Stimulated activated memory B cell treated with anti-CD40 and anti-IgM and Interleukin-4, amounts not matched to agents 10 μg/mL and 1 μg/mL and 100 μg/mL, for 72 hours (primary cell): ENCODE measurements around the gene FHOD3.

Experiments
- ATAC-seq: fragments of 150-1000 bp; cut with Tn5 transposase; 2 replicates; pipeline ENCODE4 v1.10.0; 2021
- H3K27ac Mint-ChIP-seq: one replicate; pipeline ENCODE4 v1.8.0; 2022; ENCODE audit warnings: mild to moderate bottlenecking, mixed read lengths
- H3K27me3 Mint-ChIP-seq: one replicate; pipeline ENCODE4 v1.8.0; 2022; ENCODE audit warnings: mixed read lengths
- H3K36me3 Mint-ChIP-seq: one replicate; pipeline ENCODE4 v1.8.0; 2022; ENCODE audit warnings: mixed read lengths
- H3K4me1 Mint-ChIP-seq: one replicate; pipeline ENCODE4 v1.8.0; 2022; ENCODE audit warnings: mixed read lengths
- H3K4me3 Mint-ChIP-seq: one replicate; pipeline ENCODE4 v1.8.0; 2022; ENCODE audit warnings: mild to moderate bottlenecking, moderate library complexity, mixed read lengths
- H3K9me3 Mint-ChIP-seq: one replicate; pipeline ENCODE4 v1.8.0; 2022; ENCODE audit warnings: mixed read lengths

FHOD3 gene

DNA sequence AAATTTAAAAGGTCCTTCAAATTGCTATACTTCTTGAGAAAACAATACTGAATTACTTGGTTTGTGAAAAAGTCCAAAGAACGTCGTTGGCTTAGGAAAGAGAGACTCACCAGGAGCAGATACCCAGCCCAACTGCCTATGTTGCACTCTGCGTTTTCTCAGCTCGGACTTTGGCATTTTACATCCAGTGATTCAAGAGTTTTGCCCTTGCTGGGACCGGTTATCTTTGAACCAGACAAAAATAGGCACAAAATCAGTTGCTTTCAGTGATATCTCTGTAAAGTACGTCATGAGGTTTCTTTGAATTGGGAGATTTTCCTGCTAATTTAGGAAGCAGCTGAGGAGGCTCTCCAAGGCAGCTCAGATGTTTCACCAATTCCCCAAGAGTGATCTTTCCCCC lies 29.3 kb downstream of the FHOD3 start:
- peaks cover 63% of the 10 kb centered on the region for H3K27me3 Mint-ChIP-seq

DNA sequence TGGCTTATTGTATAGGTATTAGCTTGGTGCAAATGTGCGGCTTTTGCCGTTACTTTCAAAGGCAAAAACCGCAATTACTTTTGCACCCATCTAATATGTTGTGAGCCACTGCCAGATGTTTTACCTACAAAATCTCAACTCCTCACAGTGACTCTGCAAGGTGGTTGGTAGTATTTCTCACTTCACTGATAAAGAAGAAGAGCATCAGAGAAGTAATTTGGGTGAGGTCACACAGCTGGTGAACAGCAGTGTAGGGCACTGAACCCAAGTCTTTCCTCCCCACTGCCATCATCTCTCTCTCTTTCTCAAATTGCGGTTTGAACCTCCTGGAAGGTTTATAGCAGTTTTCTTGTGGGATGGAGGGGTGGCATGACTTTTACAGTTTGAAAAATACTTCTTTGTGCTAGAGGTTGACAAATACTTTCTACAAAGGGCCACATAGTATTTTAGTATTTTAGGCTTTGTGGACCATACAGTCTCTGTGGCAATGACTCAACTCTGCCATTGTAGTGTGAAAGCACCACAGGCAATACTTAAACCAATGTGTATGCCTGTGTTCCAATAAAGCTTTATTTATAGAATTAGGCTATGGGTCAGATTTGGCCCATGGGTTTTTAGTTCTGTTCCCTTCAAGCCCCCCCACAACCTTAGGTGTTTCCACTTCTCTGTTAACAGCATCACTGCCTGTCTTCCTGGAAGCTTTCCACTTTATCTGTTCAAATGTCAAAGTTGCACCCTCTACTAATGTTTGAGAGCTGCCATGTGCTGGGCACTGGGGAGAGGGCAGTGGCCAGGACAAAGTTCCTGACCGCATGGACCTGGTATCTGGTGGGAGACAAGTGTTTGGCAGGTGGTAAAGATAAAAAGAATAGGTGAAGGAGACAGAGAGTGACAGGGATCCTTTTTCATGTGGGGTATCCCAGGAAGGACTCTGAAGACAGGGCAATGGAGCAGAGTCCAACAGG lies 30.1 kb downstream of the FHOD3 start:
- no peaks in the 10 kb centered on the region for H3K4me1 Mint-ChIP-seq
- no peak for ATAC-seq
- H3K27me3 Mint-ChIP-seq = peaks cover 56% of the 10 kb centered on the region
- no peaks in the 10 kb centered on the region for H3K9me3 Mint-ChIP-seq
- H3K36me3 Mint-ChIP-seq = no peaks in the 10 kb centered on the region
- H3K27ac Mint-ChIP-seq = no peak overlapping the region
- H3K4me3 Mint-ChIP-seq = no peak overlapping the region

More for the DNA sequence above, 29.3 kb downstream of the FHOD3 start:
- H3K27ac Mint-ChIP-seq = no peak overlapping the region
- no peak for ATAC-seq
- no peaks in the 10 kb centered on the region for H3K9me3 Mint-ChIP-seq
- H3K36me3 Mint-ChIP-seq = no peaks in the 10 kb centered on the region
- no peak overlapping the region for H3K4me3 Mint-ChIP-seq
- H3K4me1 Mint-ChIP-seq = no peaks in the 10 kb centered on the region

DNA sequence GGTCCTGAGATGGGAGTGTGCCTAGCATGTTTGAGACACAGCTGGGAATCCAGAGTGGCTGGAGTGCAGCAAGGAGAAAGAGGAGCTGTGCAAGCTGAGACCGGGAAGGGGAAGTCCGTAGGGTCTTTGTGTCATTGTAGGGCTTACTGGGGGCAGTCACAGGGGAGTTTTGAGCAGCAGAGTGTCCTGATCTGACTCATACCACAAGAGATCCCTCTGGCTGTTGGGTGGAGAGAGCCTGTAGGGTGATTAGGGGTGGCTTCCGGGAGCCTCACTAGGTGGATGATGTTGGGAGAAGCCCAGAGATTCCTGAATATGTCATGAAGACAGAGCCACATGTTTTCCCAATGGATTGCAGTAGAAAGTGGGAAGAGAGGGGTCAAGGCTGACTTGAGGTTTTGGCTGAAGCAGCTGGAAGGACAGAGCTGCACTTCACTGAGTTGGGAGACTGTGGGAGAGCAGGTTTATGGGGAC lies 30.9 kb downstream of the FHOD3 start:
- Mint-ChIP-seq H3K4me1 (no peaks in the 10 kb centered on the region), H3K4me3 (no peak overlapping the region), H3K36me3 (no peaks in the 10 kb centered on the region), H3K27me3 (peaks cover 48% of the 10 kb centered on the region), H3K27ac (no peak overlapping the region), H3K9me3 (no peaks in the 10 kb centered on the region)
- no peak for ATAC-seq

DNA sequence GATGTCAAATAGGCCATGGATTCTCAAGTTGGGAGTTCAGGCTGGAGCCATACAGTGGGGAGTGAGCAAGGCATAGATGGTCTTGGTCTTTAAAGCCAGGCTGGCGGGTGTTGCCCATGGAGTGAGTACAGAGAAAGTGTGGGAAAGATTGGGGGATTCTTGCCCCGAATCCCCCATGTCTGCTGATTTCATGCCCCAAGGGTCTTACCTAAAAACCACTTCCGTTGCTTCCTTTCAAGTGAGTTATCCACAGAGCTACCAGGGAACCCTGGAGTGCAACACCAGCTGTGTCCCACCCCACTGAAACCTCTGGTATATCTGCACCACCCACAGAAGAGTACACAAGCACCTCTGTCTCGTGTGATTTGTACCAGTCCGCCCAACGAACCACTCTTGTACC lies 31.4 kb downstream of the FHOD3 start:
- Mint-ChIP-seq H3K27me3 (peaks cover 43% of the 10 kb centered on the region), H3K4me3 (no peak overlapping the region), H3K4me1 (no peaks in the 10 kb centered on the region), H3K27ac (no peak overlapping the region), H3K9me3 (no peaks in the 10 kb centered on the region), H3K36me3 (no peaks in the 10 kb centered on the region)
- no peak for ATAC-seq

DNA sequence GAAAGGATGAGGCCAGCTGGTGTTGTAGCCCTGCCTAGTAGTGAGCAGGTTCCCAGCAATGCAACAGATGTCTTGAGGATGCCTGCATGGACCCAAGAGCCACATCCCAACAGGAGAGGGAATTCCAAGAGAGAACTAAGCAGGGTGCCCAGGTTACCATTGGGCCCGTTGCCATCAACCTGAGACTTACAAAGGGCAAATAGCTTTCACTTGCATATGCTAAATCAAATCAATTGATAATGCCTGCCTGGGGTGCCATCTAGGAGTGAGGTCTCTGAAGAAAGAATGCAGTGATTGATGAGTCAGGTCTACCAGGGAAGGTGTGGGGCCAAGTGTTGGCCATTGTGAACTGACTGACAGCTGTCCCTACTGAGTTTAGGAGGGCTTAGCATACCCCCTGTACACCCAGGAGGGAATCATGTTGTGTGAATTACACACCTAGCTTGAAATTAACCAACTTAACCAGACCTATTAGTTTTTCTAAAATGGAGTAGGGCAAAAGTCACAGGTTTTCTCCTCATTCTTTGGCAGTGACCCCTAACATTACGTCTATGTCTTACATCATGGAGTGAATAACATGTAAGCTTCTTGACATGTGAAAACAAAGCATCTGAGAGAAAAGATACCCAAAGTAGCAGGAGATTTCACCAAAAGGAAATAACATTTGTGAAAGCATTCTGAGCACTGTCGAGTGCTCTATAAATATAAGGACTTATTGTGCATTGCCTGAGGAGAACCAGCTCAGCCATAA lies 32.3 kb downstream of the FHOD3 start:
- Mint-ChIP-seq H3K4me3 (no peak overlapping the region), H3K36me3 (no peaks in the 10 kb centered on the region), H3K4me1 (no peaks in the 10 kb centered on the region), H3K9me3 (no peaks in the 10 kb centered on the region), H3K27me3 (peaks cover 41% of the 10 kb centered on the region), H3K27ac (no peak overlapping the region)
- no peak for ATAC-seq

DNA sequence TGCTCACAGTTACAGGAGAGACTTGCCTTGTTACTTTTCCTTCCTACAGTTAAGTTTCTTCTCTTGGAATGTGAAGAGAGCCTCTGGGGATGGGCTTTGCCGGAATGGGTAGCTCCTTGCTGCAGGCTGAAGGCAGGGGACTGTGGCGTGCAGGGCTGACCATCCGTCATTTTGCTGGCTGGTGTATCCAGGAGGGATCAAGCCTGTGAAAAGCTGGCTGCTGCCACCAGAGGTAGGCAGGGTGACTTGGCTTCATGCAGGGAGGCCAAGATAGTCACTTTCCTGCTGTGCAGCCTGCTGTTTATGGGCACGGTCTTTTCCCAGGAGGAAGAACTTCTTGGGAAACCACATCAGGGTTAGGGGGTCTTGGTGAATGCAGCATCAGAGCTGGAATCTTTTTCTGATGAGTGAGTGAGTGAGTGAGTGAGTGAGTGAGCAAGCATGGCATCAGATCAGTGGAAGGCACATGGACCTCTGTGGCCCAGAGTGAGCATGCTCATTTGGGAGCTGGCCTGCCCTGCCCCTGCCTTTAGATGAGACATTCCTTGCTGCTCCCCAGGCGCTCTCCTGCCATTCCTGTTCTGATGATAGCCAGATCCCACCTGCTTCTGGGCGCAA lies 33.0 kb downstream of the FHOD3 start:
- Mint-ChIP-seq H3K9me3 (no peaks in the 10 kb centered on the region), H3K36me3 (no peaks in the 10 kb centered on the region), H3K4me3 (no peak overlapping the region), H3K27me3 (peaks cover 41% of the 10 kb centered on the region), H3K4me1 (no peaks in the 10 kb centered on the region), H3K27ac (no peak overlapping the region)
- ATAC-seq = no peak

DNA sequence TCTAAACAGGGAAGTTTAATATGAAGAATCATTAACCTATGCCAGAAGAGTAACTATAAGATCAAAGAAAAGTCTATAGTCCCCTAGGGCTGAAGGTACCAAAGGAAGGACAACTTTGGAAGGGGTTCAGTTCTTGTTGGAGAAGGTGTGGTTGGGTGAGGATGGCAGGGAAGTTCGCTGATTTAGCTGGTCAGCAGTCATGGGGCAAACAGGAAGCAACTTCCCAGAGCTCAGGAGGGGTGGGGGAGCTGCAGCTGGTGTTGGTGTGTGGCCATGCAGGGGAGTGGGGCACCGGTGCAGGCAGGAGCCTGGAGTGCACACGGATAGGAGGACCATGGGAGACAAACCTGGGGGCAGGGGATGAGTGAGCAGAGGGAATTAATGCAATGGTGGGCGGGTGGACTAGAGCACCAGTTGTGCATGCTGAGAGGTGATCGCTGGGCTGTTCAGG lies 34.0 kb downstream of the FHOD3 start:
- Mint-ChIP-seq H3K27me3 (peaks cover 41% of the 10 kb centered on the region), H3K27ac (no peak overlapping the region), H3K36me3 (no peaks in the 10 kb centered on the region), H3K4me3 (no peak overlapping the region), H3K9me3 (no peaks in the 10 kb centered on the region), H3K4me1 (no peaks in the 10 kb centered on the region)
- no peak for ATAC-seq

DNA sequence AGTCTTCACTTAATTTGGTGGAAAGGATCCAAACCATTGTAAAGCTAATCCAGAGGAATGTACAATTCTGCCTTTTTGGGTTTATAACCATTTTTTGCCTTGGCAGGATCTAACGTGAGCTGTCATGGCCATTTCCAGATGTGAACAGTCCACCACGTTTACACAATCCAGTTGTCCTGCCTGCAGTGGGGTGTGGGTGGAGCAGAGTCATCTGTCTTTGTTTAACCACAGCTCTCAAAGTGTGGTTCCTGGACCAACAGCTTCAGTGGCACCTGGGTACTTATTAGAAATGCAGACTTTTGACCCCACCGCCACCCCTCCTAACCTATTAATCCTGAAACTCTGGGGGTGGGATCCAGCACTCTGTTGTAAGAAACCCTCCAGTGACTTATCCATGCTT lies 35.9 kb downstream of the FHOD3 start:
- Mint-ChIP-seq H3K4me3 (no peak overlapping the region), H3K27ac (no peak overlapping the region), H3K9me3 (no peaks in the 10 kb centered on the region), H3K27me3 (peaks cover 32% of the 10 kb centered on the region), H3K36me3 (no peaks in the 10 kb centered on the region), H3K4me1 (no peaks in the 10 kb centered on the region)
- ATAC-seq = no peak

DNA sequence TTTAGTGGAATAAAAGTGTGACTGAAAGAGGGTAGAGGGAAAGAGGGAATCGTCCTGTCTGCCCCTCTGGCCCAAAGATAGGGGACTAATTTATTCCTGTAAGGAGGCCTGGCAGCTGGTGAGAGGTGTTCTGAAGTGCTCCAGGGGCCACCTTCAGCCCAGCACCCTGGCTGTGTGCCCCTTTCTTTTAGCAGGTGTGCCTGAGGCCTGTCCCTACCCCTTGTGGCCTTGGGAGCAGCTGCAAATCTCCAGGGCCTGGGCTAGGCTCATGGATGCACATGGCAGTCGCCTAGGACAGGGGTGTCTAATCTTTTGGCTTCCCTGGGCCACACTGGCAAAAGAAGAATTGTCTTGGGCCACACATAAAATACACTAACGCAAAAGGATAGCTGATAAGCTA lies 37.3 kb downstream of the FHOD3 start:
- Mint-ChIP-seq H3K27me3 (peaks cover 18% of the 10 kb centered on the region), H3K27ac (no peak overlapping the region), H3K9me3 (no peaks in the 10 kb centered on the region), H3K4me3 (no peak overlapping the region), H3K36me3 (no peaks in the 10 kb centered on the region), H3K4me1 (no peaks in the 10 kb centered on the region)
- ATAC-seq = no peak

DNA sequence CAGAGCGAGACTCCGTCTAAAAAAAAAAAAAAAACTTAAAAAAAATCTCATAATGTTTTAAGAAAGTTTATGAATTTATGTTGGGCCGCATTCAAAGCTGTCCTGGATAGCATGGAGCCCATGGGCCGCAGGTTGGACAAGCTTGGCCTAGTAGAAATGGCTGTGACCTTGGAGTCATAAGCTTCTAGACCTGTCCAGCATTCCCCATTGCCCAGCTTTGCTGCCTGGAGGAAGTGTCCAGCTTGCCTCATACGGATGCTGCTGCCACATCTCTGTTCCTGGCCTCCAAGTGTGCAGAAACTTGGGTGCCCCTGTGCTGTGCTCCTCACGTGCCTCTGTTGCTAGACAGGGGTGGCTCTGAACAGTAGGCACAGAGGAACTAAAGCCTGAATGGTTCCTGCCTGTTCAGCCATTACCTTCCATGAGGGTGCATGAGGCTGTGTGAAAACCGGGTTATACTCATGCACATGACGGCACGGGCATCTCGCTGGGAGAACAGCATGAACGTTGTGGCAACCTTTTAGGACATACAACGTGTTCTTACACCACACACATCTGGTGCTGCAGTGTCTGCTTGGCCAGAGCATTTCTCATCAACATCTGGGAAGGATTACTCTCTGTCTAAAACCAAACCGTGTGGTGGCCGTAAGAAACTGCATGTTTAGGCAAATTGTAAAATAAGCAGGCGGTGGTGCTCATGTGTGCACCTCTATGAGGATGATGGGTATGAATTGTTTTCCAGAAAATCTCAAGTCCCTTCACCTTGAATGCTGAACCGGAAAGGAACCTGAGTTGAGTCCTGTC lies 38.2 kb downstream of the FHOD3 start:
- H3K4me1 Mint-ChIP-seq = no peaks in the 10 kb centered on the region
- ATAC-seq = no peak
- H3K9me3 Mint-ChIP-seq = no peaks in the 10 kb centered on the region
- peaks cover 15% of the 10 kb centered on the region for H3K27me3 Mint-ChIP-seq
- H3K27ac Mint-ChIP-seq = no peak overlapping the region
- H3K36me3 Mint-ChIP-seq = no peaks in the 10 kb centered on the region
- no peak overlapping the region for H3K4me3 Mint-ChIP-seq

DNA sequence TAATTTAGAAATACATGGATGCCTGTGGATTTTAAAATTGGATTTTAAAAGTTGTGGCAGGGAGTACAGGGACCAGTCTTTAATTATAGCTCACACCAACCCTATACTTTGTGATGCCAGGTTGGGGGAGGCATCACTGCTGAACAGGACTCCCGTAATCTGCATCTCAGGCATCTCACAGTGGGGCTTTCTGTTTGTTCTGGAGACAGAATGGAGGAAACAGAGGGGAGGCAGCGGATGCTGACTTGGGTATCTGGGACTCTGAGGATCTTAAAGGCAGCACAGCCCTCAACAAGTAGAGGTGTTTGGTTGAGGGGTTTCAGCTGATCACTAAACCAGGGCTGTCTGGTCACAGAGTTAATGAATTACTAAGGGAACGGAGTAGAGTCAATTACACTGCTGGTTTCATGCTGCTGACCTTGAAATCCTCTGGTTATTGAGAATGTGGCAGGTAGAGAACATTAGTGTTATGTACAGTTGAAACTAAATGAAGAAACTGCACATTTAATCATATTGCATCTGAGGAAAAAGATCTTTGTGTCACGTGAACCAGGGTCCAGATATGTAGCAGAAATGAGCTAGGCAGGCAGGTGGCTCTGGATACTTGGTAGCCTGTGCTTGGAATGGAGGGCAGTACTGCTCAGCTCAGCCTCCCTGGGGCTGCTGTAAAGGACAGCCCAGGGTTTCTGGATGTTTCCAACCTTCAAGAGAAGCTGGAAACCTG lies 40.3 kb downstream of the FHOD3 start:
- H3K27ac Mint-ChIP-seq = no peak overlapping the region
- peaks cover 12% of the 10 kb centered on the region for H3K27me3 Mint-ChIP-seq
- peaks cover 7% of the 10 kb centered on the region for H3K9me3 Mint-ChIP-seq
- H3K4me1 Mint-ChIP-seq = no peaks in the 10 kb centered on the region
- no peak for ATAC-seq
- no peaks in the 10 kb centered on the region for H3K36me3 Mint-ChIP-seq
- H3K4me3 Mint-ChIP-seq = no peak overlapping the region

DNA sequence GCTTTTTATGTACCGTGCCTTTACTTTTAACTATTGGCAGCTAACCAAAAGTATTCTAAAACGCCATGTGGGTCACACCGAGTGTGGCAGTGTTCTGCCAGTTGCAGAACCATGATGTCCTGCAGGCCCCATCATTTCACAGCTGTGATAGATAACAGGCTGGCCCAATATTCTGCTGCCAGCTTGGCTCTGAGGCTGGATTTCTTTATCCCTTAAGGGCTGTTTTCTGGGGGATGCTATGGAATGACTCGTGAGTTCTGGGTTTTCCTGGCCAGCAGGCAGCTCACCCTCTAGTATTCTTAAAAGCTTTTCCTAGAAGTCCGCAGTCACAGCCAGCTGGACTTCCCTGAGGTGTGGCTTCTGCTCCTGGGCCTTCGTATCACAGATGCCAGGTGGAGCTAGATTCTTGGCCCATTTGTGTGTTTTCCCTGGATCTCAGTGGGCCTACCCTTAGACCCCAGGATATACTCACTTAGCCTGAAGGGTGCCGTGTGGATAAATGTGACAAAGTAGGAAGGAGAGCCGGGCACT lies 41.0 kb downstream of the FHOD3 start:
- ATAC-seq = no peak
- H3K4me3 Mint-ChIP-seq = no peak overlapping the region

DNA sequence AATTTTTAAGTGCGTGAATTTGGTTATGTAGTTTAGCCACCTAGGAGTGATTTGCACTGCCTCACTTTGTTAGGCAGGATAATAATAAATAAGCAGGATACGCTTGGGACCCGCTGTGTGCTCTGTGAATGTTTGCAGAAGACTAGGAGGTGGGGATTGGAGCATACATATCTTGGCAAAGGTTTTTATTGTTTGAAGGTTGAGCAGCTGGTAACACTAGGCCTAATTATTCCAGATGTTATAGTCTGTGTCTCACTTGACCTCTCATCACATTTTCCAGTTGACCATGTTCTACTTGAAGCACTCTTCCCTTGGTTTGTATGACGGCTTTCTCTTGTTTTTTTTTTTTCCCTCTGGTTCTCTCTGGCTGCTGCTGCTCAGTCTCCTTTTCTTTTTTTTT lies 42.7 kb downstream of the FHOD3 start:
- Mint-ChIP-seq H3K9me3 (peaks cover 7% of the 10 kb centered on the region), H3K36me3 (no peaks in the 10 kb centered on the region), H3K4me3 (no peak overlapping the region), H3K27ac (no peak overlapping the region), H3K27me3 (peaks cover 12% of the 10 kb centered on the region), H3K4me1 (no peaks in the 10 kb centered on the region)
- no peak for ATAC-seq

More for the DNA sequence above, 41.0 kb downstream of the FHOD3 start:
- no peaks in the 10 kb centered on the region for H3K36me3 Mint-ChIP-seq
- H3K27me3 Mint-ChIP-seq = peaks cover 12% of the 10 kb centered on the region
- no peaks in the 10 kb centered on the region for H3K4me1 Mint-ChIP-seq
- H3K27ac Mint-ChIP-seq = no peak overlapping the region
- H3K9me3 Mint-ChIP-seq = peaks cover 7% of the 10 kb centered on the region

DNA sequence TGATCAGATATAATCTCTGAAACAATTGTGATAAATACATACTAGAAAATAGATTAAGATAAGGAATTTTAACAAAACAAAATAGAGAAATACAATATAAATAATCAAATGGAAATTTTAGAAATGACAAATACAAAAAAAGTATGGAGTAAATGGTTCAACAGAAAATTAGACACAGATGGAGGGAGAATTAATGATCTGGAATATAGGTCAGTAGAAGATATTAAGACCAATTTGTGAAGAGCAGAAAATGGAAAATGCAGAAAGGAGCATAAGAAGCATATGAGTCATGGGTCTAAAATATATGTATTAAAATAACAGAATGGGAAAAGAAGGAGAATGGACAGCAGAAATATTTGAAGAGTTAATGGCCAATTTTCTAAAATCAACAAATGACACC lies 44.4 kb downstream of the FHOD3 start:
- no peak for ATAC-seq
- H3K4me3 Mint-ChIP-seq = no peak overlapping the region
- no peaks in the 10 kb centered on the region for H3K36me3 Mint-ChIP-seq
- H3K4me1 Mint-ChIP-seq = no peaks in the 10 kb centered on the region
- H3K27ac Mint-ChIP-seq = no peak overlapping the region
- H3K9me3 Mint-ChIP-seq = peaks cover 7% of the 10 kb centered on the region
- peaks cover 21% of the 10 kb centered on the region for H3K27me3 Mint-ChIP-seq
